Osteoblast (primary cell): ENCODE results near the gene COPS4. TPM values are rescaled to one million over a fixed set of nuclear protein-coding genes. Genes with fewer than 3 reads are reported as not detected.

ENCODE experiments used
- DNase-seq: peaks from one replicate; pipeline ENCODE4 v3.0.0; 2011; ENCODE audit warnings: low spot score, mixed read lengths; ENCODE audit not compliant: insufficient read length; ENCODE audit errors: missing footprints
- H2AFZ ChIP-seq: 2 replicates; pipeline ENCODE4 v1.6.0; 2011; ENCODE audit warnings: mild to moderate bottlenecking, low read length
- H3K27ac ChIP-seq: 2 replicates; pipeline ENCODE4 v1.5.1; 2011; ENCODE audit warnings: mild to moderate bottlenecking, low read depth, low read length, moderate library complexity
- H3K27me3 ChIP-seq: 2 replicates; pipeline ENCODE4 v1.6.0; 2012; ENCODE audit warnings: mild to moderate bottlenecking, control low read depth, inconsistent platforms, low read length, moderate library complexity; ENCODE audit not compliant: insufficient read depth
- H3K36me3 ChIP-seq: 2 replicates; pipeline ENCODE4 v1.5.1; 2011; ENCODE audit warnings: mild to moderate bottlenecking, low read length, control low read depth, moderate library complexity; ENCODE audit not compliant: insufficient read depth
- H3K4me1 ChIP-seq: 2 replicates; pipeline ENCODE4 v1.5.1; 2011; ENCODE audit warnings: mild to moderate bottlenecking, low read length, control low read depth, moderate library complexity; ENCODE audit not compliant: insufficient read depth
- H3K4me2 ChIP-seq: 2 replicates; pipeline ENCODE4 v1.6.0; 2011; ENCODE audit warnings: mild to moderate bottlenecking, low read length; ENCODE audit not compliant: insufficient read depth
- H3K4me3 ChIP-seq: fragments of 200-600 bp; sonication (generic); 3 replicates; pipeline ENCODE4 v1.5.1; 2012; ENCODE audit warnings: mild to moderate bottlenecking, low read length, inconsistent platforms; ENCODE audit not compliant: insufficient read depth
- H3K79me2 ChIP-seq: 2 replicates; pipeline ENCODE4 v1.6.0; 2012; ENCODE audit warnings: mild to moderate bottlenecking, low read length, control low read depth, inconsistent platforms; ENCODE audit not compliant: insufficient read depth
- H3K9me3 ChIP-seq: 2 replicates; pipeline ENCODE4 v1.5.1; 2011; ENCODE audit warnings: low read depth, low read length, control low read depth
- H4K20me1 ChIP-seq: 2 replicates; pipeline ENCODE4 v1.6.0; 2012; ENCODE audit warnings: mild to moderate bottlenecking, low read length, control low read depth; ENCODE audit not compliant: insufficient read depth
- CTCF ChIP-seq: IDR thresholded peaks from 2 replicates; pipeline ENCODE4 v1.5.1; 2011; ENCODE audit warnings: mild to moderate bottlenecking, low read depth, low read length, moderate library complexity; ENCODE audit errors: extremely low read depth
- small RNA-seq: library from RNA; depleted of rRNA; stranded (forward); fragments of <200 nt; gene quantifications from one replicate; pipeline ENCODE3, GENCODE V24; 2012
- total RNA-seq: library from RNA; depleted of rRNA; stranded (reverse); fragments of >200 nt; gene quantifications from 2 replicates; pipeline ENCODE4 v1.2.3, GENCODE V29; 2012

COPS4 gene
- total RNA-seq, 1 donor, result 79.3 TPM

- H2AFZ ChIP-seq, result peak overlapping the region; percentile 34
- no peaks in the 10 kb centered on the region for H4K20me1 ChIP-seq
- no peak for DNase-seq
- no peaks in the 10 kb centered on the region for H3K9me3 ChIP-seq
- no peak overlapping the region for H3K4me3 ChIP-seq
- H3K27me3 ChIP-seq, result no peaks in the 10 kb centered on the region
- no peak overlapping the region for H3K4me2 ChIP-seq
- TF ChIP-seq CTCF, result no peak
- no peak overlapping the region for H3K27ac ChIP-seq
- no peaks in the 10 kb centered on the region for H3K79me2 ChIP-seq
- peaks cover 12% of the 10 kb centered on the region for H3K4me1 ChIP-seq
- no peaks in the 10 kb centered on the region for H3K36me3 ChIP-seq
Observed at GRCh38 chr4:83115656-83116285, 80.8 kb downstream of the COPS4 start.

GRCh38 chr4:83118869-83119268 is 83.9 kb downstream of the COPS4 start:
- Histone ChIP-seq H3K27me3 (no peaks in the 10 kb centered on the region), H3K79me2 (no peaks in the 10 kb centered on the region), H3K4me1 (peaks cover 12% of the 10 kb centered on the region), H3K4me2 (no peak overlapping the region), H2AFZ (no peak overlapping the region), H4K20me1 (no peaks in the 10 kb centered on the region), H3K27ac (no peak overlapping the region), H3K4me3 (no peak overlapping the region), H3K36me3 (no peaks in the 10 kb centered on the region), H3K9me3 (no peaks in the 10 kb centered on the region)
- no peak for DNase-seq
- TF ChIP-seq CTCF, result no peak

GRCh38 chr4:83121246-83121645 is 86.3 kb downstream of the COPS4 start:
- TF ChIP-seq CTCF, result no peak
- Histone ChIP-seq H2AFZ (no peak overlapping the region), H3K27ac (no peak overlapping the region), H3K4me3 (no peak overlapping the region), H3K36me3 (no peaks in the 10 kb centered on the region), H3K4me2 (no peak overlapping the region), H4K20me1 (no peaks in the 10 kb centered on the region), H3K27me3 (no peaks in the 10 kb centered on the region), H3K4me1 (no peaks in the 10 kb centered on the region), H3K79me2 (no peaks in the 10 kb centered on the region), H3K9me3 (no peaks in the 10 kb centered on the region)
- DNase-seq, result no peak

GRCh38 chr4:83124111-83124780 is 89.3 kb downstream of the COPS4 start:
- H3K9me3 ChIP-seq, result no peaks in the 10 kb centered on the region
- no peaks in the 10 kb centered on the region for H3K79me2 ChIP-seq
- TF ChIP-seq CTCF, result no peak
- H3K27ac ChIP-seq, result no peak overlapping the region
- no peak overlapping the region for H3K4me3 ChIP-seq
- no peak overlapping the region for H3K4me2 ChIP-seq
- H4K20me1 ChIP-seq, result no peaks in the 10 kb centered on the region
- no peaks in the 10 kb centered on the region for H3K36me3 ChIP-seq
- H2AFZ ChIP-seq, result no peak overlapping the region
- no peak for DNase-seq
- H3K27me3 ChIP-seq, result no peaks in the 10 kb centered on the region
- no peaks in the 10 kb centered on the region for H3K4me1 ChIP-seq

Small RNAs within 50 kb of the gene (small RNA-seq; reads per million reads assigned to genes)
- not detected for gene RNU6-615P

Other genes starting within 250 kb of the COPS4 start
- 9.4 and 11.9 TPM in 2 replicates for gene SCD5, start 236.4 kb upstream of the COPS4 start, total RNA-seq
- gene SEC31A, start 144.0 kb upstream of the COPS4 start, total RNA-seq, result 487 and 513 TPM in 2 replicates
- gene THAP9, start 134.4 kb upstream of the COPS4 start, total RNA-seq, result 3.2 and 3.3 TPM in 2 replicates
- 14.8 and 17.7 TPM in 2 replicates for gene LIN54, start 24.4 kb upstream of the COPS4 start, total RNA-seq
- gene PLAC8, start 79.5 kb downstream of the COPS4 start, total RNA-seq, result 0.59 and 0.72 TPM in 2 replicates
- 14.1 and 17.1 TPM in 2 replicates for gene COQ2, start 249.6 kb downstream of the COPS4 start, total RNA-seq